T-helper 2 cell treated with Interferon-gamma antibody and Interleukin-4, amounts not matched to agents 5 μg/mL and 100 μg/mL, for 36 hours (primary cell): Measurements from ENCODE around the gene CYFIP2.
"Not testable (repeated sequence)": the region's sequence is repeated elsewhere in the genome, so short reads cannot be mapped to it uniquely, and the experiment has no call there.

Experiments
- DNase-seq: peaks from one replicate; pipeline ENCODE4 v3.0.0; 2021; ENCODE audit warnings: low spot score
- H3K27ac Mint-ChIP-seq: one replicate; pipeline ENCODE4 v1.8.0; 2021; ENCODE audit warnings: mild to moderate bottlenecking, mixed read lengths
- H3K27me3 Mint-ChIP-seq: one replicate; pipeline ENCODE4 v1.8.0; 2021; ENCODE audit warnings: low read depth, mixed read lengths
- H3K36me3 Mint-ChIP-seq: one replicate; pipeline ENCODE4 v1.8.0; 2021; ENCODE audit warnings: low read depth, mixed read lengths
- H3K4me1 Mint-ChIP-seq: one replicate; pipeline ENCODE4 v1.8.0; 2021; ENCODE audit warnings: low read depth, mixed read lengths
- H3K4me3 Mint-ChIP-seq: one replicate; pipeline ENCODE4 v1.8.0; 2022; ENCODE audit warnings: mild to moderate bottlenecking, moderate library complexity, mixed read lengths
- H3K9me3 Mint-ChIP-seq: one replicate; pipeline ENCODE4 v1.8.0; 2021; ENCODE audit warnings: mixed read lengths

The CYFIP2 gene

GRCh38 chr5:157429920-157430319 lies 164.0 kb downstream of the CYFIP2 start:
- not testable (repeated sequence) for H3K36me3 Mint-ChIP-seq, H3K9me3 Mint-ChIP-seq, H3K4me1 Mint-ChIP-seq, DNase-seq, H3K4me3 Mint-ChIP-seq, H3K27ac Mint-ChIP-seq
- peaks cover 31% of the 10 kb centered on the region for H3K27me3 Mint-ChIP-seq

- H3K9me3 Mint-ChIP-seq: no peaks in the 10 kb centered on the region
- no peaks in the 10 kb centered on the region for H3K36me3 Mint-ChIP-seq
- peaks cover 22% of the 10 kb centered on the region for H3K27me3 Mint-ChIP-seq
- H3K4me1 Mint-ChIP-seq: peaks cover 4% of the 10 kb centered on the region
- DNase-seq: peak; percentile 25
- no peak overlapping the region for H3K27ac Mint-ChIP-seq
- no peak overlapping the region for H3K4me3 Mint-ChIP-seq
Measured at GRCh38 chr5:157431544-157432200, 165.7 kb downstream of the CYFIP2 start.

- Mint-ChIP-seq H3K36me3 (no peaks in the 10 kb centered on the region), H3K4me1 (peaks cover 4% of the 10 kb centered on the region), H3K4me3 (no peak overlapping the region), H3K9me3 (no peaks in the 10 kb centered on the region), H3K27me3 (peaks cover 2% of the 10 kb centered on the region), H3K27ac (no peak overlapping the region)
- DNase-seq: no peak
Measured at GRCh38 chr5:157434096-157434495, 168.2 kb downstream of the CYFIP2 start.

GRCh38 chr5:157443041-157443549 lies 177.2 kb downstream of the CYFIP2 start:
- Mint-ChIP-seq H3K27me3 (peaks cover 29% of the 10 kb centered on the region), H3K27ac (no peak overlapping the region), H3K9me3 (no peaks in the 10 kb centered on the region), H3K36me3 (no peaks in the 10 kb centered on the region), H3K4me1 (peaks cover 2% of the 10 kb centered on the region), H3K4me3 (no peak overlapping the region)
- no peak for DNase-seq

- peaks cover 29% of the 10 kb centered on the region for H3K27me3 Mint-ChIP-seq
- no peaks in the 10 kb centered on the region for H3K36me3 Mint-ChIP-seq
- H3K4me3 Mint-ChIP-seq: no peak overlapping the region
- H3K4me1 Mint-ChIP-seq: peaks cover 2% of the 10 kb centered on the region
- DNase-seq: no peak
- H3K9me3 Mint-ChIP-seq: no peaks in the 10 kb centered on the region
- no peak overlapping the region for H3K27ac Mint-ChIP-seq
Measured at GRCh38 chr5:157444224-157444623, 178.3 kb downstream of the CYFIP2 start.
